ENCODE measurements around the gene TBC1D1. TPM values are rescaled to one million over a fixed set of nuclear protein-coding genes. Genes with fewer than 3 reads are reported as not detected.
A peak's percentile ranks its signal among the peaks of the same experiment; 100 is the strongest.

TBC1D1 gene
- total and polyA plus RNA-seq, 5 experiments from 2014 or later = 18.4 to 53.8 (median 27.2) TPM

- Mint-ChIP-seq H3K9me3 (no peaks in the 10 kb centered on the region), H3K4me1 (peaks cover 31 to 62% (median 54%) of the 10 kb centered on the region in 4 donors), H3K36me3 (peaks cover 0 to 36% (median 27%) of the 10 kb centered on the region in 3 donors), H3K27me3 (no peaks in the 10 kb centered on the region), H3K27ac (peak overlapping the region; percentile 69 to 95 (median 90)), H3K4me3 (peak overlapping the region; percentile 36 to 80 (median 65))
- ATAC-seq (peak; percentile 60 to 73), DNase-seq (peak; percentile 13 to 84 (median 64))
- POLR2A ChIA-PET = interaction anchor here (0.6 kb wide), 1 partner anchor 1048 kb away, joined by 7 read pairs; no protein-coding TSS in a partner anchor
These were observed 240.6 kb downstream of the TBC1D1 start for GRCh38 chr4:38131371-38132091.

- Mint-ChIP-seq H3K9me3 (no peaks in the 10 kb centered on the region), H3K27ac (peak overlapping the region; percentile 69 to 95 (median 90)), H3K36me3 (peaks cover 0 to 34% (median 26%) of the 10 kb centered on the region in 3 donors), H3K4me3 (peak overlapping the region; percentile 36 to 80 (median 65)), H3K4me1 (peaks cover 31 to 62% (median 53%) of the 10 kb centered on the region in 4 donors), H3K27me3 (no peaks in the 10 kb centered on the region)
- peak; percentile 11 to 70 (median 50) for DNase-seq
- peak; percentile 71 to 73 for ATAC-seq
- POLR2A ChIA-PET = interaction anchor here (0.6 kb wide), 2 partner anchors 1048 to 1889 kb away, joined by 3 to 7 read pairs; no protein-coding TSS in a partner anchor
These were observed 241.3 kb downstream of the TBC1D1 start for GRCh38 chr4:38132107-38132673.

GRCh38 chr4:38132843-38133662 is 242.2 kb downstream of the TBC1D1 start:
- no peak overlapping the region for H3K4me3 Mint-ChIP-seq
- no peaks in the 10 kb centered on the region for H3K27me3 Mint-ChIP-seq
- peaks cover 0 to 41% (median 28%) of the 10 kb centered on the region in 3 donors for H3K36me3 Mint-ChIP-seq
- ATAC-seq (no peak), DNase-seq (no peak)
- H3K4me1 Mint-ChIP-seq = peaks cover 27 to 56% (median 47%) of the 10 kb centered on the region in 4 donors
- H3K27ac Mint-ChIP-seq = peak overlapping the region in 5 of 10 donors; percentile 0 to 88 (median 53)
- H3K9me3 Mint-ChIP-seq = no peaks in the 10 kb centered on the region
- POLR2A ChIA-PET = interaction anchor here (0.6 to 0.7 kb wide), 3 partner anchors 17 to 1890 kb away, joined by 3 read pairs; no protein-coding TSS in a partner anchor

GRCh38 chr4:38133711-38134480 is 243.0 kb downstream of the TBC1D1 start:
- Mint-ChIP-seq H3K4me3 (no peak overlapping the region), H3K4me1 (peaks cover 24 to 53% (median 39%) of the 10 kb centered on the region in 4 donors), H3K36me3 (peaks cover 6 to 49% (median 34%) of the 10 kb centered on the region in 3 donors), H3K27ac (peak overlapping the region in 2 of 10 donors; percentile 16 to 49), H3K9me3 (no peaks in the 10 kb centered on the region), H3K27me3 (no peaks in the 10 kb centered on the region)
- POLR2A ChIA-PET = no interaction called here
- DNase-seq (no peak), ATAC-seq (no peak)

GRCh38 chr4:38135201-38135600 is 244.3 kb downstream of the TBC1D1 start:
- Mint-ChIP-seq H3K4me3 (no peak overlapping the region), H3K27me3 (no peaks in the 10 kb centered on the region), H3K9me3 (no peaks in the 10 kb centered on the region), H3K36me3 (peaks cover 14 to 62% (median 47%) of the 10 kb centered on the region in 3 donors), H3K27ac (no peak overlapping the region), H3K4me1 (peaks cover 18 to 41% (median 28%) of the 10 kb centered on the region in 4 donors)
- POLR2A ChIA-PET = no interaction called here
- ATAC-seq (no peak), DNase-seq (no peak)

GRCh38 chr4:38136604-38137003 is 245.7 kb downstream of the TBC1D1 start:
- no peak for DNase-seq
- H3K36me3 Mint-ChIP-seq = peaks cover 14 to 67% (median 50%) of the 10 kb centered on the region in 3 donors
- ATAC-seq = no peak
- peaks cover 10 to 27% (median 14%) of the 10 kb centered on the region in 4 donors for H3K4me1 Mint-ChIP-seq
- POLR2A ChIA-PET = no interaction called here
- no peak overlapping the region for H3K27ac Mint-ChIP-seq
- H3K4me3 Mint-ChIP-seq = no peak overlapping the region
- no peaks in the 10 kb centered on the region for H3K9me3 Mint-ChIP-seq
- H3K27me3 Mint-ChIP-seq = no peaks in the 10 kb centered on the region

- Mint-ChIP-seq H3K36me3 (peaks cover 16 to 68% (median 55%) of the 10 kb centered on the region in 3 donors), H3K27ac (no peak overlapping the region), H3K4me1 (peaks cover 5 to 22% (median 9%) of the 10 kb centered on the region in 4 donors), H3K27me3 (no peaks in the 10 kb centered on the region), H3K4me3 (no peak overlapping the region), H3K9me3 (no peaks in the 10 kb centered on the region)
- ATAC-seq (no peak), DNase-seq (no peak)
- POLR2A ChIA-PET = no interaction called here
These were observed 246.2 kb downstream of the TBC1D1 start for GRCh38 chr4:38137080-38137479.

- POLR2A ChIA-PET = no interaction called here
- Mint-ChIP-seq H3K4me1 (peaks cover 0 to 11% (median 4%) of the 10 kb centered on the region in 4 donors), H3K27ac (peak overlapping the region in 2 of 10 donors; percentile 5 to 20), H3K9me3 (no peaks in the 10 kb centered on the region), H3K27me3 (no peaks in the 10 kb centered on the region), H3K4me3 (no peak overlapping the region), H3K36me3 (peaks cover 21 to 70% (median 54%) of the 10 kb centered on the region in 3 donors)
- ATAC-seq (no peak), DNase-seq (no peak)
These were observed 247.5 kb downstream of the TBC1D1 start for GRCh38 chr4:38138363-38138762.

- no peaks in the 10 kb centered on the region for H3K9me3 Mint-ChIP-seq
- peaks cover 0 to 7% (median 3%) of the 10 kb centered on the region in 4 donors for H3K4me1 Mint-ChIP-seq
- ATAC-seq (no peak), DNase-seq (no peak)
- H3K27ac Mint-ChIP-seq = peak overlapping the region in 2 of 10 donors; percentile 38 to 55
- POLR2A ChIA-PET = no interaction called here
- no peaks in the 10 kb centered on the region for H3K27me3 Mint-ChIP-seq
- H3K36me3 Mint-ChIP-seq = peaks cover 21 to 63% (median 46%) of the 10 kb centered on the region in 3 donors
- H3K4me3 Mint-ChIP-seq = no peak overlapping the region
These were observed 248.3 kb downstream of the TBC1D1 start for GRCh38 chr4:38139187-38139586.

GRCh38 chr4:38140643-38141203 is 249.8 kb downstream of the TBC1D1 start:
- Mint-ChIP-seq H3K9me3 (no peaks in the 10 kb centered on the region), H3K4me3 (no peak overlapping the region), H3K27ac (no peak overlapping the region), H3K4me1 (peaks cover 0 to 7% (median 3%) of the 10 kb centered on the region in 4 donors), H3K36me3 (peaks cover 21 to 52% (median 38%) of the 10 kb centered on the region in 3 donors), H3K27me3 (no peaks in the 10 kb centered on the region)
- POLR2A ChIA-PET = no interaction called here
- DNase-seq = no peak
- no peak for ATAC-seq

- Mint-ChIP-seq H3K36me3 (peaks cover 21 to 46% (median 34%) of the 10 kb centered on the region in 3 donors), H3K27me3 (no peaks in the 10 kb centered on the region), H3K9me3 (no peaks in the 10 kb centered on the region), H3K4me1 (peaks cover 0 to 7% (median 3%) of the 10 kb centered on the region in 4 donors), H3K27ac (peak overlapping the region in 2 of 10 donors; percentile 30 to 33), H3K4me3 (no peak overlapping the region)
- DNase-seq (no peak), ATAC-seq (no peak)
- POLR2A ChIA-PET = no interaction called here
These were observed 251.1 kb downstream of the TBC1D1 start for GRCh38 chr4:38141808-38142500.

Data from naive thymus-derived CD8-positive, alpha-beta T cell (primary cell).